GM23338 (cell line): ENCODE measurements around the gene OR2T5. TPM values are rescaled to one million over a fixed set of nuclear protein-coding genes. Genes with fewer than 3 reads are reported as not detected.
"Not testable (repeated sequence)": the region's sequence is repeated elsewhere in the genome, so short reads cannot be mapped to it uniquely, and the experiment has no call there.

Experiments
- ATAC-seq: fragments of 200-7000 bp; cut with Tn5 transposase; 3 replicates; pipeline ENCODE4 v1.9.1; 2020
- DNase-seq: peaks from one replicate; pipeline ENCODE4 v3.0.0-alpha.2; 2015; ENCODE audit warnings: low spot score
- H2AFZ ChIP-seq: fragments of 200-600 bp; sonication (generic); 2 replicates; pipeline ENCODE4 v1.8.0; 2016; ENCODE audit warnings: antibody characterized with exemption, mild to moderate bottlenecking, moderate library complexity
- H3F3A ChIP-seq: fragments of 200-600 bp; sonication (generic); replicated peaks from 2 replicates; pipeline ENCODE4 v1.8.0; 2017; ENCODE audit warnings: antibody characterized with exemption, mixed run types, low read depth
- H3K27ac ChIP-seq: fragments of 200-600 bp; sonication (generic); 2 replicates; pipeline ENCODE4 v1.6.1; 2016; ENCODE audit warnings: low read depth
- H3K27me3 ChIP-seq: fragments of 200-600 bp; sonication (generic); 2 replicates; pipeline ENCODE4 v1.8.0; 2016; ENCODE audit warnings: mild to moderate bottlenecking, mixed run types, moderate library complexity; ENCODE audit not compliant: insufficient read depth
- H3K36me3 ChIP-seq: fragments of 200-600 bp; sonication (generic); 2 replicates; pipeline ENCODE4 v1.8.0; 2016; ENCODE audit warnings: mild to moderate bottlenecking; ENCODE audit not compliant: insufficient read depth
- H3K4me1 ChIP-seq: fragments of 200-600 bp; sonication (generic); 2 replicates; pipeline ENCODE4 v1.8.0; 2016; ENCODE audit warnings: mild to moderate bottlenecking, moderate library complexity; ENCODE audit not compliant: insufficient read depth
- H3K4me2 ChIP-seq: fragments of 200-600 bp; sonication (generic); 2 replicates; pipeline ENCODE4 v1.7.1; 2017; ENCODE audit warnings: mixed run types
- H3K4me3 ChIP-seq: fragments of 200-600 bp; sonication (generic); 2 replicates; pipeline ENCODE4 v1.6.1; 2016; ENCODE audit warnings: mixed run types
- H3K79me2 ChIP-seq: fragments of 200-600 bp; sonication (generic); replicated peaks from 2 replicates; pipeline ENCODE4 v1.8.0; 2017; ENCODE audit warnings: mild to moderate bottlenecking; ENCODE audit not compliant: insufficient read depth
- H3K9me2 ChIP-seq: fragments of 200-600 bp; sonication (generic); 2 replicates; pipeline ENCODE4 v1.8.0; 2017; ENCODE audit not compliant: insufficient read depth
- H4K20me1 ChIP-seq: fragments of 200-600 bp; sonication (generic); replicated peaks from 2 replicates; pipeline ENCODE4 v1.8.0; 2017; ENCODE audit warnings: mild to moderate bottlenecking; ENCODE audit not compliant: insufficient read depth
- H3K27ac Mint-ChIP-seq: 2 replicates; pipeline ENCODE4 v1.8.0; 2020; ENCODE audit warnings: inconsistent platforms, mild to moderate bottlenecking, moderate library complexity, mixed read lengths
- H3K27me3 Mint-ChIP-seq: 3 replicates; pipeline ENCODE4 v1.8.0; 2022; ENCODE audit warnings: low read depth, mild to moderate bottlenecking, moderate library complexity, mixed read lengths, inconsistent platforms; ENCODE audit not compliant: insufficient read depth, poor library complexity
- H3K36me3 Mint-ChIP-seq: 3 replicates; pipeline ENCODE4 v1.8.0; 2021; ENCODE audit warnings: low read depth, mild to moderate bottlenecking, inconsistent platforms, moderate library complexity, mixed read lengths
- H3K4me1 Mint-ChIP-seq: 3 replicates; pipeline ENCODE4 v1.8.0; 2020; ENCODE audit warnings: mild to moderate bottlenecking, inconsistent platforms, mixed read lengths
- H3K4me3 Mint-ChIP-seq: 3 replicates; pipeline ENCODE4 v1.8.0; 2021; ENCODE audit warnings: moderate library complexity, mild to moderate bottlenecking, inconsistent platforms, mixed read lengths
- H3K9me3 Mint-ChIP-seq: 3 replicates; pipeline ENCODE4 v1.8.0; 2020; ENCODE audit warnings: moderate library complexity, mild to moderate bottlenecking, inconsistent platforms, mixed read lengths
- CREB1 ChIP-seq: fragments of 250-450 bp; sonication (Bioruptor Pico); IDR thresholded peaks from 2 replicates; pipeline ENCODE4 v1.5.0; 2020; ENCODE audit warnings: low read depth, mild to moderate bottlenecking, moderate library complexity
- CTCF ChIP-seq, 2 experiments: fragments of 200-600 bp in 1 of 2; sonication (generic) in 1 of 2; conservative IDR thresholded peaks; 2 replicates each; pipeline versions ENCODE4 v1.5.1 to v1.6.1; 2016 to 2017; ENCODE audit warnings: antibody characterized with exemption in 2 of 2, low read depth in 2 of 2, mild to moderate bottlenecking in 2 of 2, moderate library complexity in 1 of 2
- ETS1 ChIP-seq: IDR thresholded peaks from 2 replicates; pipeline ENCODE4 v1.6.1; 2016; ENCODE audit warnings: antibody characterized with exemption
- EZH2 ChIP-seq: fragments of 200-600 bp; sonication (generic); IDR thresholded peaks from one replicate; pipeline ENCODE4 v1.8.0; 2017; ENCODE audit warnings: antibody characterized with exemption, mild to moderate bottlenecking, low read depth; ENCODE audit not compliant: unreplicated experiment
- EZH2phosphoT487 ChIP-seq: fragments of 200-600 bp; sonication (generic); IDR thresholded peaks from one replicate; pipeline ENCODE4 v1.8.1; 2018; ENCODE audit warnings: antibody characterized with exemption; ENCODE audit not compliant: unreplicated experiment
- JUNB ChIP-seq: IDR thresholded peaks from one replicate; pipeline ENCODE4 v1.6.1; 2016; ENCODE audit warnings: antibody characterized with exemption; ENCODE audit not compliant: unreplicated experiment
- POLR2AphosphoS5 ChIP-seq: IDR thresholded peaks from 2 replicates; pipeline ENCODE4 v1.6.1; 2016; ENCODE audit warnings: antibody characterized with exemption, low read depth
- STAT1 ChIP-seq: IDR thresholded peaks from one replicate; pipeline ENCODE4 v1.6.1; 2016; ENCODE audit warnings: antibody characterized with exemption; ENCODE audit not compliant: unreplicated experiment
- ZNF114 ChIP-seq: fragments of 250-450 bp; sonication (Bioruptor Pico); IDR thresholded peaks from 2 replicates; pipeline ENCODE4 v1.5.0; 2020; ENCODE audit warnings: mild to moderate bottlenecking, moderate library complexity
- polyA plus RNA-seq: library from polyadenylated mRNA; unstranded; fragments of >200 nt; fragmentation: Nextera tagmentation; extraction: Ambion mirVana; gene quantifications from 2 replicates; pipeline ENCODE4 v1.2.1, GENCODE V29; 2016
- total RNA-seq: library from RNA; depleted of rRNA; stranded (reverse); fragments of >200 nt; shearing (Covaris generic); gene quantifications from 2 replicates; pipeline ENCODE4 v1.2.3, GENCODE V29; 2014

Gene OR2T5
- total and polyA plus RNA-seq, 2 experiments from 2014 or later: not detected

- not testable (repeated sequence) for H3K27ac ChIP-seq, H3K36me3 Mint-ChIP-seq, H3K4me1 ChIP-seq, H3K4me1 Mint-ChIP-seq, H4K20me1 ChIP-seq, H3K4me3 ChIP-seq, H3K27me3 Mint-ChIP-seq, H3K9me2 ChIP-seq, H3K79me2 ChIP-seq, DNase-seq, H3F3A ChIP-seq, H3K36me3 ChIP-seq, H2AFZ ChIP-seq, ATAC-seq, H3K27me3 ChIP-seq, H3K4me2 ChIP-seq, H3K4me3 Mint-ChIP-seq, H3K27ac Mint-ChIP-seq
- peaks cover 23% of the 10 kb centered on the region for H3K9me3 Mint-ChIP-seq
Observed at GRCh38 chr1:248500305-248501035, 12.1 kb downstream of the OR2T5 start.

GRCh38 chr1:248507773-248508172 is 19.4 kb downstream of the OR2T5 start, which contains the start of gene OR2G6:
TSS of gene OR2G6 (plus strand) at chr1:248508073. CDS start at chr1:248521647, 13,574 bp downstream.
- not testable (repeated sequence) for ATAC-seq, H3K36me3 ChIP-seq, H3K4me3 ChIP-seq, H3K4me2 ChIP-seq, H3K36me3 Mint-ChIP-seq, H3K27ac Mint-ChIP-seq, H3K4me3 Mint-ChIP-seq, H3K27me3 ChIP-seq, H3F3A ChIP-seq, H4K20me1 ChIP-seq, H3K9me2 ChIP-seq, H3K79me2 ChIP-seq, H3K4me1 Mint-ChIP-seq, H3K4me1 ChIP-seq, H2AFZ ChIP-seq, H3K9me3 Mint-ChIP-seq, DNase-seq, H3K27me3 Mint-ChIP-seq, H3K27ac ChIP-seq

GRCh38 chr1:248510217-248510616 is 21.8 kb downstream of the OR2T5 start:
- H3K4me2 ChIP-seq, H3K4me3 ChIP-seq, H3K79me2 ChIP-seq, H2AFZ ChIP-seq, ATAC-seq, H3K4me3 Mint-ChIP-seq, H3K27ac Mint-ChIP-seq, H4K20me1 ChIP-seq, DNase-seq, H3K27me3 ChIP-seq, H3K36me3 ChIP-seq, H3K4me1 Mint-ChIP-seq, H3K4me1 ChIP-seq, H3K9me2 ChIP-seq, H3K27ac ChIP-seq, H3F3A ChIP-seq, H3K36me3 Mint-ChIP-seq, H3K27me3 Mint-ChIP-seq, H3K9me3 Mint-ChIP-seq: not testable (repeated sequence)

- H3K27me3 Mint-ChIP-seq: peaks cover 4% of the 10 kb centered on the region
- Histone ChIP-seq H3K79me2 (no peaks in the 10 kb centered on the region), H3F3A (no peaks in the 10 kb centered on the region), H3K4me3 (no peak overlapping the region), H3K9me2 (no peaks in the 10 kb centered on the region), H3K4me1 (no peaks in the 10 kb centered on the region), H3K27me3 (no peaks in the 10 kb centered on the region), H3K36me3 (peaks cover 4% of the 10 kb centered on the region; the same call in 1 of the 2 replicates), H3K4me2 (no peak overlapping the region), H2AFZ (no peak overlapping the region), H3K27ac (no peak overlapping the region), H4K20me1 (no peaks in the 10 kb centered on the region)
- H3K9me3 Mint-ChIP-seq: peaks cover 69% of the 10 kb centered on the region
- ATAC-seq (no peak), DNase-seq (no peak)
- H3K36me3 Mint-ChIP-seq: peaks cover 15% of the 10 kb centered on the region; the same call in 2 of the 3 replicates
- no peak overlapping the region for H3K27ac Mint-ChIP-seq
- no peak overlapping the region for H3K4me3 Mint-ChIP-seq
- H3K4me1 Mint-ChIP-seq: no peaks in the 10 kb centered on the region
- no peak for TF ChIP-seq EZH2
- no peak for TF ChIP-seq JUNB
- no peak for TF ChIP-seq STAT1
- TF ChIP-seq CREB1: no peak
- no peak for TF ChIP-seq POLR2AphosphoS5
- no peak for TF ChIP-seq CTCF (conservative IDR thresholded peaks at IDR 0.05; ENCODE audit: low read depth in 2 of 2)
- no peak for TF ChIP-seq ZNF114 (CRISPR knock-in tag)
- no peak for TF ChIP-seq ETS1
- TF ChIP-seq EZH2phosphoT487: no peak
Observed at GRCh38 chr1:248521856-248522255, 33.5 kb downstream of the OR2T5 start.
